H1 (cell line): Measurements from ENCODE around the gene PPIF. TPM values are rescaled to one million over a fixed set of nuclear protein-coding genes. Genes with fewer than 3 reads are reported as not detected.

ENCODE experiments used
- CTCF ChIA-PET: fragments of 300-600 bp; sonication (Branson Sonifier 250); formaldehyde crosslinking; loops from one replicate; lab custom pipeline; 2021; ENCODE audit not compliant: partially characterized antibody; lab: Charles Lee
- POLR2A ChIA-PET: fragments of 300-600 bp; sonication (Branson Sonifier 250); formaldehyde crosslinking; loops from one replicate; lab custom pipeline; 2021; ENCODE audit warnings: inconsistent platforms; ENCODE audit not compliant: partially characterized antibody; lab: Charles Lee
- DNase-seq, 2 experiments: peaks; one replicate each; pipeline versions ENCODE4 v3.0.0 to v3.0.0-alpha.2; 2010 to 2022; ENCODE audit warnings: low spot score in 2 of 2, low read depth in 1 of 2, mixed read lengths in 1 of 2
- FAIRE-seq: peaks from 2 replicates; lab custom pipeline; 2011; peaks lifted over from hg19 to GRCh38; lab: Jason Lieb, UNC
- H2AFZ ChIP-seq: 2 replicates; pipeline ENCODE4 v1.8.1; 2012; ENCODE audit warnings: low read length, inconsistent platforms
- H2AK5ac ChIP-seq: 2 replicates; pipeline ENCODE4 v1.6.1; 2013; ENCODE audit warnings: low read depth, low read length
- H2BK120ac ChIP-seq: replicated peaks from 2 replicates; pipeline ENCODE3; 2013; ENCODE audit warnings: low read depth, low read length, inconsistent platforms
- H2BK12ac ChIP-seq: 2 replicates; pipeline ENCODE4 v1.6.1; 2013; ENCODE audit warnings: low read depth, low read length
- H2BK15ac ChIP-seq: 2 replicates; pipeline ENCODE4 v1.6.1; 2013; ENCODE audit warnings: low read length
- H2BK20ac ChIP-seq: 2 replicates; pipeline ENCODE4 v1.6.1; 2013; ENCODE audit warnings: low read length
- H2BK5ac ChIP-seq: 2 replicates; pipeline ENCODE4 v1.6.1; 2013; ENCODE audit warnings: low read depth, low read length
- H3K14ac ChIP-seq: 2 replicates; pipeline ENCODE4 v1.6.1; 2013; ENCODE audit warnings: inconsistent platforms; ENCODE audit not compliant: insufficient read length
- H3K18ac ChIP-seq: 2 replicates; pipeline ENCODE4 v1.6.1; 2013; ENCODE audit warnings: low read length; ENCODE audit errors: extremely low read depth
- H3K23ac ChIP-seq: 2 replicates; pipeline ENCODE4 v1.6.1; 2013; ENCODE audit warnings: inconsistent platforms; ENCODE audit not compliant: insufficient read length
- H3K23me2 ChIP-seq: 2 replicates; pipeline ENCODE4 v1.6.1; 2013; ENCODE audit warnings: low read depth, low read length
- H3K27ac ChIP-seq: 2 replicates; pipeline ENCODE4 v1.6.1; 2011; ENCODE audit warnings: low read depth, low read length, inconsistent platforms
- H3K27me3 ChIP-seq, 4 experiments: replicated peaks in 1 of 4; 1 replicate in 1 of 4; 2 replicates in 3 of 4; pipeline versions ENCODE4 v1.6.1 to v1.8.1; 2011 to 2013; ENCODE audit warnings: low read length in 3 of 4, mild to moderate bottlenecking in 3 of 4, inconsistent platforms in 2 of 4, mixed read lengths in 2 of 4, moderate library complexity in 1 of 4; ENCODE audit not compliant: control insufficient read depth in 3 of 4, insufficient read depth in 3 of 4; ENCODE audit errors: extremely low read depth in 1 of 4
- H3K36me3 ChIP-seq, 4 experiments: 2 replicates each; pipeline versions ENCODE4 v1.6.1 to v1.8.1; 2011 to 2013; ENCODE audit warnings: mild to moderate bottlenecking in 4 of 4, low read length in 3 of 4, moderate library complexity in 2 of 4, control low read depth in 1 of 4, inconsistent platforms in 1 of 4; ENCODE audit not compliant: insufficient read depth in 4 of 4, control insufficient read depth in 2 of 4
- H3K4ac ChIP-seq: replicated peaks from 2 replicates; pipeline ENCODE3; 2013; ENCODE audit warnings: low read length, low read depth, mixed read lengths, inconsistent platforms; ENCODE audit not compliant: insufficient read length
- H3K4me1 ChIP-seq, 4 experiments: replicated peaks in 1 of 4; 1 replicate in 1 of 4; 2 replicates in 3 of 4; pipeline versions ENCODE4 v1.6.1 to v1.8.1; 2011 to 2013; ENCODE audit warnings: low read length in 3 of 4, inconsistent platforms in 2 of 4, mixed read lengths in 1 of 4; ENCODE audit not compliant: insufficient read depth in 4 of 4, control insufficient read depth in 3 of 4
- H3K4me2 ChIP-seq, 2 experiments: 2 replicates each; pipeline versions ENCODE4 v1.6.1 to v1.8.1; 2011 to 2013; ENCODE audit warnings: low read depth in 2 of 2, low read length in 2 of 2, control low read depth in 1 of 2, inconsistent platforms in 1 of 2, mild to moderate bottlenecking in 1 of 2; ENCODE audit not compliant: insufficient read depth in 1 of 2
- H3K4me3 ChIP-seq, 4 experiments: fragments of 200-600, 300-600 bp in 1 of 4; sonication (generic), shearing (Covaris generic), sonication (Bioruptor Twin) in 1 of 4; 2 replicates each; pipeline versions ENCODE4 v1.5.1 to v1.8.1; 2011 to 2016; ENCODE audit warnings: low read length in 4 of 4, low read depth in 3 of 4, control low read depth in 2 of 4, inconsistent platforms in 2 of 4, mild to moderate bottlenecking in 2 of 4, mixed read lengths in 1 of 4, moderate library complexity in 1 of 4; ENCODE audit not compliant: insufficient read depth in 2 of 4; ENCODE audit errors: extremely low read depth in 1 of 4
- H3K56ac ChIP-seq: replicated peaks from 2 replicates; pipeline ENCODE3; 2013; ENCODE audit warnings: low read depth, mild to moderate bottlenecking, mixed read lengths, low read length, inconsistent platforms; ENCODE audit not compliant: insufficient read length
- H3K79me1 ChIP-seq: 2 replicates; pipeline ENCODE4 v1.6.1; 2013; ENCODE audit warnings: low read depth, low read length, control low read depth
- H3K79me2 ChIP-seq, 2 experiments: 2 replicates each; pipeline versions ENCODE4 v1.6.1 to v1.8.1; 2012 to 2013; ENCODE audit warnings: low read length in 2 of 2, mild to moderate bottlenecking in 2 of 2, inconsistent platforms in 1 of 2; ENCODE audit not compliant: insufficient read depth in 2 of 2, control insufficient read depth in 1 of 2
- H3K9ac ChIP-seq, 4 experiments: replicated peaks in 1 of 4; 1 replicate in 1 of 4; 2 replicates in 3 of 4; pipeline versions ENCODE4 v1.6.1 to v1.8.1; 2011 to 2013; ENCODE audit warnings: low read depth in 3 of 4, low read length in 3 of 4, control low read depth in 2 of 4, mild to moderate bottlenecking in 2 of 4, moderate library complexity in 2 of 4, inconsistent platforms in 1 of 4; ENCODE audit errors: extremely low read depth in 1 of 4
- H3K9me3 ChIP-seq, 2 experiments: 2 replicates each; pipeline versions ENCODE4 v1.6.1 to v1.8.1; 2012 to 2013; ENCODE audit warnings: mild to moderate bottlenecking in 2 of 2, moderate library complexity in 2 of 2, control low read depth in 1 of 2, inconsistent platforms in 1 of 2, low read depth in 1 of 2, low read length in 1 of 2, mixed read lengths in 1 of 2; ENCODE audit not compliant: insufficient read depth in 2 of 2
- H4K20me1 ChIP-seq, 2 experiments: replicated peaks in 1 of 2; 2 replicates each; pipeline versions ENCODE3 to v1.8.1; 2011 to 2013; ENCODE audit warnings: inconsistent platforms in 2 of 2, low read length in 2 of 2, mild to moderate bottlenecking in 1 of 2; ENCODE audit not compliant: insufficient read depth in 2 of 2, control insufficient read depth in 1 of 2
- H4K5ac ChIP-seq: 2 replicates; pipeline ENCODE4 v1.6.1; 2013; ENCODE audit warnings: low read length, low read depth, mixed read lengths, inconsistent platforms; ENCODE audit not compliant: insufficient read length
- H4K8ac ChIP-seq: 2 replicates; pipeline ENCODE4 v1.8.0; 2013; ENCODE audit warnings: mild to moderate bottlenecking, moderate library complexity, low read length, inconsistent platforms; ENCODE audit not compliant: insufficient read depth; ENCODE audit errors: extremely low read depth
- H4K91ac ChIP-seq: replicated peaks from 2 replicates; pipeline ENCODE3; 2013; ENCODE audit warnings: low read length, mixed read lengths, inconsistent platforms; ENCODE audit not compliant: insufficient read length
- BACH1 ChIP-seq: IDR thresholded peaks from 2 replicates; pipeline ENCODE4 v1.6.1; 2012; ENCODE audit warnings: low read length, improper control_type of control experiment
- CHD2 ChIP-seq: IDR thresholded peaks from 2 replicates; pipeline ENCODE4 v1.6.1; 2012; ENCODE audit warnings: low read length, improper control_type of control experiment
- EGR1 ChIP-seq: IDR thresholded peaks from 2 replicates; pipeline ENCODE4 v1.6.1; 2011; ENCODE audit warnings: low read depth, low read length, borderline replicate concordance
- GTF2F1 ChIP-seq: IDR thresholded peaks from 2 replicates; pipeline ENCODE4 v1.6.1; 2012; ENCODE audit warnings: low read depth, low read length, improper control_type of control experiment, borderline replicate concordance
- KDM1A ChIP-seq: fragments of 200-600, 300-600 bp; sonication (generic); IDR thresholded peaks from 2 replicates; pipeline ENCODE4 v1.7.1; 2016; ENCODE audit warnings: mild to moderate bottlenecking, low read length, borderline replicate concordance
- KDM5A ChIP-seq: fragments of 200-600 bp; IDR thresholded peaks from 2 replicates; pipeline ENCODE4 v1.7.1; 2012; ENCODE audit warnings: mild to moderate bottlenecking, low read length, inconsistent platforms, mixed read lengths
- MAFK ChIP-seq: IDR thresholded peaks from 2 replicates; pipeline ENCODE4 v1.6.1; 2012; ENCODE audit warnings: low read depth, mild to moderate bottlenecking, improper control_type of control experiment, low read length
- NRF1 ChIP-seq: IDR thresholded peaks from 2 replicates; pipeline ENCODE4 v1.6.1; 2011; ENCODE audit warnings: mild to moderate bottlenecking, low read depth, low read length, improper control_type of control experiment
- RNF2 ChIP-seq: fragments of 200-900, 300-1000 bp; sonication (generic); IDR thresholded peaks from 2 replicates; pipeline ENCODE4 v1.7.1; 2016; ENCODE audit warnings: borderline replicate concordance, low read depth, mild to moderate bottlenecking, antibody characterized with exemption, low read length; ENCODE audit not compliant: poor library complexity, severe bottlenecking; ENCODE audit errors: missing control alignments
- SIRT6 ChIP-seq: IDR thresholded peaks from one replicate; pipeline ENCODE4 v1.7.1; 2012; ENCODE audit warnings: low read length, inconsistent platforms
- SIX5 ChIP-seq: IDR thresholded peaks from 2 replicates; pipeline ENCODE4 v1.6.1; 2011; ENCODE audit warnings: mild to moderate bottlenecking, low read depth, low read length
- SP2 ChIP-seq: IDR thresholded peaks from 2 replicates; pipeline ENCODE4 v1.6.1; 2012; ENCODE audit warnings: mild to moderate bottlenecking, low read length, inconsistent platforms
- TAF1 ChIP-seq: IDR thresholded peaks from 2 replicates; pipeline ENCODE4 v1.6.1; 2011; ENCODE audit warnings: mild to moderate bottlenecking, low read depth, low read length
- TBP ChIP-seq: IDR thresholded peaks from 2 replicates; pipeline ENCODE4 v1.6.1; 2011; ENCODE audit warnings: low read depth, low read length, improper control_type of control experiment
- TCF12 ChIP-seq: IDR thresholded peaks from 2 replicates; pipeline ENCODE4 v1.6.1; 2011; ENCODE audit warnings: low read depth, mild to moderate bottlenecking, low read length
- WGBS, 2 experiments: shearing (Covaris generic) in 1 of 2; methylation state at CpG; one replicate each; pipeline versions ENCODE4 v1.1.6 to v1.1.7; 2013 to 2015; ENCODE audit warnings: low lambda C conversion rate in 2 of 2, mixed read lengths in 2 of 2, inconsistent platforms in 1 of 2, low coverage in 1 of 2, missing lambda C conversion rate in 1 of 2; ENCODE audit not compliant: insufficient replicate concordance in 2 of 2, insufficient coverage in 1 of 2, insufficient read length in 1 of 2; ENCODE audit errors: extremely low coverage in 1 of 2, missing lambda C conversion rate in 1 of 2; 5-methylcytosine and 5-hydroxymethylcytosine counted together
- polyA plus RNA-seq, 7 experiments: library from polyadenylated mRNA; depleted of rRNA in 3 of 7; stranded (reverse) in 5 of 7; unstranded in 2 of 7; fragments of >200 nt in 5 of 7; fragments of 200-250 nt in 2 of 7; gene quantifications; 1 replicate in 5 of 7; 2 replicates in 1 of 7; 4 replicates in 1 of 7; pipeline versions ENCODE4 v1.2.1 to v1.2.3, GENCODE V29; 2011 to 2013; ENCODE audit warnings: missing spikeins in 2 of 7, mixed read lengths in 2 of 7
- total RNA-seq: library from RNA; stranded (reverse); fragmentation: NEBNext Ultra II Directional; extraction: Animal tissue kit (Norgen Biotek cat#: 25700); gene quantifications from 2 replicates; pipeline ENCODE4 v1.2.1, GENCODE V29; 2021

PPIF gene
- total and polyA plus RNA-seq, 2 of the 8 experiments (the other 6 are each of a cell fraction or from before 2014, with no cell fraction given), result 70.2 to 77.6 TPM

DNA sequence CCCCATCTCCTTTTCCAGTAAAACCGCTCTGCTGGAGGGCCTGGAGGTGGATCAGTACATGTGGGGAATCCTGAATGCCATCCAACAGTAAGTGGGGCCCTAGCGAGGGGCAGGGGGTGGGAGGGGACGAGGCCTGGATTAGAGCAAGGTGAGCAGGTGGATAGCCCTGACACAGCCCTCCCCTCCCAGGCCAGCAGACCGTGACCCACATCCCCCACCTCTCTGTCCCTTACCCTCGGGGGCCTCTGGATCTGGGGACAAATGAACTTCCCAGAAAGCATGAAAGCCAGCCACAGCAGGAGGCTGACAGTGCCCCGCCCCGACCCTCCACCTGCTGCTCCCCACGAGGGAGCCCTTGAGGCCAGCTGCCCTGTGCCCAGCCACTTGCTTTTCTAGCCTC, 41.8 kb upstream of the PPIF start:
- H2BK120ac ChIP-seq, result no peak overlapping the region
- H4K91ac ChIP-seq, result no peak overlapping the region
- no peak overlapping the region for H3K18ac ChIP-seq
- H3K36me3 ChIP-seq, result peaks cover 13 to 70% (median 35%) of the 10 kb centered on the region in 4 experiments; a peak in 5 of 8 replicates
- H2BK12ac ChIP-seq, result no peak overlapping the region
- no peaks in the 10 kb centered on the region for H3K4me1 ChIP-seq
- H4K5ac ChIP-seq, result no peak overlapping the region
- ChIA-PET CTCF (interaction anchor here (1.5 to 1.7 kb wide), 3 partner anchors 11 to 25 kb away, joined by 3 to 6 read pairs (median 3); no protein-coding TSS in a partner anchor), POLR2A (interaction anchor here (1.7 kb wide), 1 partner anchor 11 kb away, joined by 3 read pairs; no protein-coding TSS in a partner anchor)
- H2BK15ac ChIP-seq, result no peak overlapping the region
- no peak overlapping the region for H3K56ac ChIP-seq
- H3K27me3 ChIP-seq, result no peaks in the 10 kb centered on the region
- H3K27ac ChIP-seq, result no peak overlapping the region
- H2AFZ ChIP-seq, result no peak overlapping the region
- H3K9me3 ChIP-seq, result no peaks in the 10 kb centered on the region
- H3K4me2 ChIP-seq, result no peak overlapping the region
- H3K9ac ChIP-seq, result no peak overlapping the region
- 80% methylated on average over 5 of the region's 8 CpGs; no CpG with 5 or more reads in 1 of the 2 experiments for WGBS, 2 experiments
- FAIRE-seq (no peak), DNase-seq (no peak)
- H2BK20ac ChIP-seq, result no peak overlapping the region
- no peaks in the 10 kb centered on the region for H3K23me2 ChIP-seq
- H3K14ac ChIP-seq, result no peak overlapping the region
- H3K79me2 ChIP-seq, result no peaks in the 10 kb centered on the region
- no peak overlapping the region for H3K4ac ChIP-seq
- no peak overlapping the region for H2AK5ac ChIP-seq
- H3K23ac ChIP-seq, result no peak overlapping the region
- H4K20me1 ChIP-seq, result peaks cover 6 to 12% of the 10 kb centered on the region in 2 experiments
- no peak overlapping the region for H3K4me3 ChIP-seq
- no peaks in the 10 kb centered on the region for H3K79me1 ChIP-seq
- no peak overlapping the region for H4K8ac ChIP-seq
- no peak overlapping the region for H2BK5ac ChIP-seq
- TF ChIP-seq SP2, result no peak
- TF ChIP-seq BACH1, result no peak
- no peak for TF ChIP-seq SIX5
- no peak for TF ChIP-seq RNF2
- no peak for TF ChIP-seq KDM5A
- TF ChIP-seq TAF1, result no peak
- no peak for TF ChIP-seq SIRT6
- TF ChIP-seq GTF2F1, result no peak
- TF ChIP-seq NRF1, result no peak
- no peak for TF ChIP-seq KDM1A
- no peak for TF ChIP-seq TBP
- TF ChIP-seq MAFK, result no peak
- TF ChIP-seq EGR1, result no peak
- TF ChIP-seq TCF12, result no peak
- no peak for TF ChIP-seq CHD2
